HCT116 (cell line): ENCODE results near the gene GABRP.
"Not testable (repeated sequence)": the region's sequence is repeated elsewhere in the genome, so short reads cannot be mapped to it uniquely, and the experiment has no call there.

Experiments
- EZH2 ChIP-seq: fragments of 200-600 bp; sonication (generic); IDR thresholded peaks from 2 replicates; pipeline ENCODE4 v1.6.1; 2017; ENCODE audit warnings: antibody characterized with exemption, mixed run types
- POLR2AphosphoS5 ChIP-seq: IDR thresholded peaks from 2 replicates; pipeline ENCODE4 v1.6.1; 2011; ENCODE audit warnings: mild to moderate bottlenecking, low read depth, low read length, moderate library complexity
- TCF7L2 ChIP-seq: IDR thresholded peaks from 2 replicates; pipeline ENCODE4 v1.7.0; 2011; ENCODE audit warnings: borderline replicate concordance, inconsistent platforms; ENCODE audit not compliant: insufficient read depth, insufficient read length; ENCODE audit errors: extremely low read depth
- YY1 ChIP-seq: IDR thresholded peaks from 2 replicates; pipeline ENCODE4 v1.6.1; 2011; ENCODE audit warnings: low read length, low read depth, moderate library complexity, mild to moderate bottlenecking; ENCODE audit not compliant: insufficient replicate concordance; ENCODE audit errors: extremely low read depth
- TF ChIP-seq, protein P1 (sequence below), 3 experiments: fragments of 200-600 bp in 1 of 3; sonication (generic) in 1 of 3; IDR thresholded peaks in 2 of 3; conservative IDR thresholded peaks in 1 of 3; 2 replicates each; pipeline ENCODE4 v1.5.1; 2012 to 2017; ENCODE audit warnings: low read depth in 2 of 3, low read length in 2 of 3, antibody characterized with exemption in 1 of 3, borderline replicate concordance in 1 of 3, control low read depth in 1 of 3, mild to moderate bottlenecking in 1 of 3, mixed read lengths in 1 of 3, mixed run types in 1 of 3, moderate library complexity in 1 of 3; ENCODE audit not compliant: insufficient read depth in 1 of 3
- TF ChIP-seq, protein P2 (sequence below): IDR thresholded peaks from 2 replicates; pipeline ENCODE4 v1.6.1; 2012; ENCODE audit warnings: low read depth
- TF ChIP-seq, protein P3 (sequence below): IDR thresholded peaks from 2 replicates; pipeline ENCODE4 v1.6.1; 2011; ENCODE audit warnings: mild to moderate bottlenecking, low read length, moderate library complexity; ENCODE audit not compliant: insufficient replicate concordance; ENCODE audit errors: extremely low read depth

DNA sequence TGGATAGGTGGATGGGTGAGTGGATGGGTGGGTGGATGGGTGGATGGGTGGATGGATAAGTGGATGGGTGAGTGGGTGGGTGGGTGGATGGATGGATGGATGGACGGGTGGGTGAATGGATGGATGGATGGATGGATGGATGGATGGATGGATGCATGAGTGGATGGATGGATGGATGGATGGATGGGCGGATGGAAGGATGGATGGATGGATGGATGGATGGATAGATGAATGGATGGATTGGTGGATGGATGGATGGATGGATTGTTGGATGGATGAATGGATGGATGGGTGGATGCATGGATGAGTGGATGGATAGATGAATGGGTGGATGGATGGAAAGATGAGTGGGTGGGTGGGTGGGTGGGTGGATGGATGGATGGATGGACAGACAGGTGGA lies 29.0 kb upstream of the GABRP start:
- TF ChIP-seq, protein P1, sequence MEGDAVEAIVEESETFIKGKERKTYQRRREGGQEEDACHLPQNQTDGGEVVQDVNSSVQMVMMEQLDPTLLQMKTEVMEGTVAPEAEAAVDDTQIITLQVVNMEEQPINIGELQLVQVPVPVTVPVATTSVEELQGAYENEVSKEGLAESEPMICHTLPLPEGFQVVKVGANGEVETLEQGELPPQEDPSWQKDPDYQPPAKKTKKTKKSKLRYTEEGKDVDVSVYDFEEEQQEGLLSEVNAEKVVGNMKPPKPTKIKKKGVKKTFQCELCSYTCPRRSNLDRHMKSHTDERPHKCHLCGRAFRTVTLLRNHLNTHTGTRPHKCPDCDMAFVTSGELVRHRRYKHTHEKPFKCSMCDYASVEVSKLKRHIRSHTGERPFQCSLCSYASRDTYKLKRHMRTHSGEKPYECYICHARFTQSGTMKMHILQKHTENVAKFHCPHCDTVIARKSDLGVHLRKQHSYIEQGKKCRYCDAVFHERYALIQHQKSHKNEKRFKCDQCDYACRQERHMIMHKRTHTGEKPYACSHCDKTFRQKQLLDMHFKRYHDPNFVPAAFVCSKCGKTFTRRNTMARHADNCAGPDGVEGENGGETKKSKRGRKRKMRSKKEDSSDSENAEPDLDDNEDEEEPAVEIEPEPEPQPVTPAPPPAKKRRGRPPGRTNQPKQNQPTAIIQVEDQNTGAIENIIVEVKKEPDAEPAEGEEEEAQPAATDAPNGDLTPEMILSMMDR (IDR thresholded peaks at IDR 0.05 in 2 of 3, conservative IDR thresholded peaks at IDR 0.05 in 1 of 3; ENCODE audit: borderline replicate concordance in 1 of 3, insufficient read depth in 1 of 3, low read depth in 2 of 3, low read length in 2 of 3) = not testable (repeated sequence)
- not testable (repeated sequence) for TF ChIP-seq EZH2, YY1, TCF7L2, POLR2AphosphoS5
- TF ChIP-seq, protein P2, sequence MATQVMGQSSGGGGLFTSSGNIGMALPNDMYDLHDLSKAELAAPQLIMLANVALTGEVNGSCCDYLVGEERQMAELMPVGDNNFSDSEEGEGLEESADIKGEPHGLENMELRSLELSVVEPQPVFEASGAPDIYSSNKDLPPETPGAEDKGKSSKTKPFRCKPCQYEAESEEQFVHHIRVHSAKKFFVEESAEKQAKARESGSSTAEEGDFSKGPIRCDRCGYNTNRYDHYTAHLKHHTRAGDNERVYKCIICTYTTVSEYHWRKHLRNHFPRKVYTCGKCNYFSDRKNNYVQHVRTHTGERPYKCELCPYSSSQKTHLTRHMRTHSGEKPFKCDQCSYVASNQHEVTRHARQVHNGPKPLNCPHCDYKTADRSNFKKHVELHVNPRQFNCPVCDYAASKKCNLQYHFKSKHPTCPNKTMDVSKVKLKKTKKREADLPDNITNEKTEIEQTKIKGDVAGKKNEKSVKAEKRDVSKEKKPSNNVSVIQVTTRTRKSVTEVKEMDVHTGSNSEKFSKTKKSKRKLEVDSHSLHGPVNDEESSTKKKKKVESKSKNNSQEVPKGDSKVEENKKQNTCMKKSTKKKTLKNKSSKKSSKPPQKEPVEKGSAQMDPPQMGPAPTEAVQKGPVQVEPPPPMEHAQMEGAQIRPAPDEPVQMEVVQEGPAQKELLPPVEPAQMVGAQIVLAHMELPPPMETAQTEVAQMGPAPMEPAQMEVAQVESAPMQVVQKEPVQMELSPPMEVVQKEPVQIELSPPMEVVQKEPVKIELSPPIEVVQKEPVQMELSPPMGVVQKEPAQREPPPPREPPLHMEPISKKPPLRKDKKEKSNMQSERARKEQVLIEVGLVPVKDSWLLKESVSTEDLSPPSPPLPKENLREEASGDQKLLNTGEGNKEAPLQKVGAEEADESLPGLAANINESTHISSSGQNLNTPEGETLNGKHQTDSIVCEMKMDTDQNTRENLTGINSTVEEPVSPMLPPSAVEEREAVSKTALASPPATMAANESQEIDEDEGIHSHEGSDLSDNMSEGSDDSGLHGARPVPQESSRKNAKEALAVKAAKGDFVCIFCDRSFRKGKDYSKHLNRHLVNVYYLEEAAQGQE = not testable (repeated sequence)
- TF ChIP-seq, protein P3, sequence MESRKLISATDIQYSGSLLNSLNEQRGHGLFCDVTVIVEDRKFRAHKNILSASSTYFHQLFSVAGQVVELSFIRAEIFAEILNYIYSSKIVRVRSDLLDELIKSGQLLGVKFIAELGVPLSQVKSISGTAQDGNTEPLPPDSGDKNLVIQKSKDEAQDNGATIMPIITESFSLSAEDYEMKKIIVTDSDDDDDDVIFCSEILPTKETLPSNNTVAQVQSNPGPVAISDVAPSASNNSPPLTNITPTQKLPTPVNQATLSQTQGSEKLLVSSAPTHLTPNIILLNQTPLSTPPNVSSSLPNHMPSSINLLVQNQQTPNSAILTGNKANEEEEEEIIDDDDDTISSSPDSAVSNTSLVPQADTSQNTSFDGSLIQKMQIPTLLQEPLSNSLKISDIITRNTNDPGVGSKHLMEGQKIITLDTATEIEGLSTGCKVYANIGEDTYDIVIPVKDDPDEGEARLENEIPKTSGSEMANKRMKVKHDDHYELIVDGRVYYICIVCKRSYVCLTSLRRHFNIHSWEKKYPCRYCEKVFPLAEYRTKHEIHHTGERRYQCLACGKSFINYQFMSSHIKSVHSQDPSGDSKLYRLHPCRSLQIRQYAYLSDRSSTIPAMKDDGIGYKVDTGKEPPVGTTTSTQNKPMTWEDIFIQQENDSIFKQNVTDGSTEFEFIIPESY = not testable (repeated sequence)
